ENCODE results near the gene NKD2. TPM values are rescaled to one million over a fixed set of nuclear protein-coding genes. Genes with fewer than 3 reads are reported as not detected.

Gene NKD2
- total and polyA plus RNA-seq, 9 of the 15 experiments (the other 6 are each of a cell fraction or from before 2014, with no cell fraction given) = 0.09 to 0.64 (median 0.27) TPM; not detected in 5

DNA sequence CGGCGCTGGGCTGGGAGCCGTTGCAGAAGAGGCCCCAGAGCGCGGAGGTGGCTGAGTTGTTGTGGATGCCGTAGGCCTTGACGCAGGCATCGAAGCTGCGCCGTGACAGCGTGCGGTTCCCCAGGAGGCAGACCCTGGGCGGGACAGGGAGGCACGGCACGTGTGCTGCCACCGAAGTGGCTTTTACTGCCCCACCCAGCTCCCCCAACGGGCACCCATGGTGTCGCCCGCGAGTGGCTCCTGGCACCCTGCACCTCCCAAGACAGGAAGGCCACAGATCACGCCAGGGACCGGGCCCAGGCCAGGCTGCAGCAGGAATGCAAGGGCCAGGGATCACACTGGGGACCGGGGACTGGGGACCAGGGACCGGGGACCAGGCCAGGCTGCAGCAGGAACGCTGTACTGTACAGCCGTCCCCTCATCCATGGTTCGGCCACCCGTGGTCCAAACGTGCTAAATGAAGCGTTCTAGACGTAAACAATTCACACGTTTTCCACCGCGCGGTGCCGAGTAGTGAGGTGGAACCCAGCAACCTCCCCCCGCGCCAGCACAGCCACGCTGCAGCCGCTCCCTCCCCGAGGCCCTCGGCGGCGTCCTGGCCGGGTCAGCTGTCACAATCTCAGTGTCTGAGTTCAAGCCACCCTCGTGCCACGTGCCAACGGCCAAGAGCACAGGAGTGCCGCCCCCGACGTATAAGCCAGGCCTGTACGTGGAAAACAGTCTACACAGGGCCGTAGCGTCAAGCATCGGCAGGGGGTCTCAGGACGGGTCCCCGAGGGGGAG is 75.4 kb downstream of the NKD2 start:
- FAIRE-seq (no peak), ATAC-seq (no peak), DNase-seq (ENCODE audit: extremely low read depth in 1 of 4, low spot score in 3 of 4) (no peak)
- H3K4me2 ChIP-seq (ENCODE audit: insufficient read depth, low read length) = no peak overlapping the region
- no peaks in the 10 kb centered on the region for H3K9me3 ChIP-seq (replicated peaks; ENCODE audit: control insufficient read depth, insufficient read depth, low read depth, low read length)
- H3K4me1 ChIP-seq (replicated peaks in 1 of 2; ENCODE audit: control insufficient read depth in 2 of 2, insufficient read depth in 2 of 2, low read length in 2 of 2) = peaks cover 0 to 56% of the 10 kb centered on the region in 2 experiments; a peak in 2 of 5 replicates
- no peak overlapping the region for H3K27ac ChIP-seq (ENCODE audit: extremely low read depth, low read depth, low read length)
- H4K20me1 ChIP-seq (replicated peaks; ENCODE audit: control insufficient read depth, insufficient read depth, low read length) = no peaks in the 10 kb centered on the region
- ChIA-PET POLR2A (no interaction called here), CTCF (ENCODE audit: low intra/inter-chr PET ratio) (no interaction called here)
- WGBS (ENCODE audit: insufficient coverage, low coverage, missing lambda C conversion rate) = 43% methylated on average over 57 of the region's 57 CpGs
- TF ChIP-seq ID3 (CRISPR knock-in tag; IDR thresholded peaks at IDR 0.05) = no peak
- TF ChIP-seq ID3 (tag; IDR thresholded peaks at IDR 0.05) = no peak
- no peak for TF ChIP-seq CREB3 (tag; conservative IDR thresholded peaks at IDR 0.05; ENCODE audit: low read depth)
- no peak for TF ChIP-seq RBM14 (IDR thresholded peaks at IDR 0.05; ENCODE audit: borderline replicate concordance, insufficient read depth, low read depth, low read length)
- TF ChIP-seq ZC3H4 (CRISPR knock-in tag; IDR thresholded peaks at IDR 0.05; ENCODE audit: borderline replicate concordance) = no peak
- TF ChIP-seq ZNF324 (CRISPR knock-in tag; IDR thresholded peaks at IDR 0.05) = no peak
- no peak overlapping the region for H2AFZ ChIP-seq (ENCODE audit: low read depth, low read length)
- H3K27me3 ChIP-seq (ENCODE audit: control insufficient read depth in 2 of 2, insufficient read depth in 2 of 2, low read length in 2 of 2) = peaks cover 3 to 77% of the 10 kb centered on the region in 2 experiments; a peak in 3 of 5 replicates
- H3K36me3 ChIP-seq (ENCODE audit: control insufficient read depth, insufficient read depth, low read length) = no peaks in the 10 kb centered on the region
- intact Hi-C loops (cut with micrococcal nuclease) (no loop called here), in situ Hi-C loops (cut with MboI) (no loop called here)
- no peak overlapping the region for H3K4me3 ChIP-seq
- H3K9me1 ChIP-seq (ENCODE audit: control insufficient read depth, insufficient read depth, low read length) = no peaks in the 10 kb centered on the region
- no peak overlapping the region for H3K9ac ChIP-seq (ENCODE audit: insufficient read depth in 1 of 2, low read depth in 2 of 2, low read length in 2 of 2)
- no TSS peak for BruUV-seq (replicated peaks)
- no peaks in the 10 kb centered on the region for H3K79me2 ChIP-seq (ENCODE audit: control insufficient read depth, insufficient read depth, low read length)

All from K562 (cell line).